IMR-90 (cell line): ENCODE results near the gene MTF2. TPM values are rescaled to one million over a fixed set of nuclear protein-coding genes. Genes with fewer than 3 reads are reported as not detected.

Experiments
- ATAC-seq: fragments of 200-7000 bp; cut with Tn5 transposase; 2 replicates; pipeline ENCODE4 v1.9.1; 2020; ENCODE audit warnings: low read depth, mild to moderate bottlenecking, moderate library complexity
- BruUV-seq: library from RNA; stranded (reverse); fragments of 400-500 nt; replicated peaks from 2 replicates; lab custom pipeline; 2021; lab: Mats Ljungman, UMichigan
- CTCF ChIA-PET: fragments of 300-600 bp; formaldehyde crosslinking; extraction: SDS; loops from one replicate; lab custom pipeline; 2021; ENCODE audit warnings: antibody characterized with exemption; lab: Yijun Ruan, JAX
- POLR2A ChIA-PET: fragments of 300-600 bp; sonication (Branson Sonifier 250); formaldehyde crosslinking; loops from one replicate; lab custom pipeline; 2022; ENCODE audit warnings: antibody characterized with exemption; ENCODE audit not compliant: unreplicated experiment; lab: Charles Lee
- DNase-seq: peaks from one replicate; pipeline ENCODE4 v3.0.0; 2013
- H2AFZ ChIP-seq: replicated peaks from 2 replicates; pipeline ENCODE3; 2013; ENCODE audit warnings: low read length, mild to moderate bottlenecking; ENCODE audit not compliant: poor library complexity
- H2AK5ac ChIP-seq: 2 replicates; pipeline ENCODE4 v1.6.1; 2013; ENCODE audit warnings: low read depth, low read length, inconsistent platforms
- H2AK9ac ChIP-seq: replicated peaks from 2 replicates; pipeline ENCODE3; 2013; ENCODE audit warnings: mild to moderate bottlenecking, low read depth, low read length, moderate library complexity; ENCODE audit not compliant: poor library complexity
- H2BK120ac ChIP-seq: 2 replicates; pipeline ENCODE4 v1.6.1; 2013; ENCODE audit warnings: low read depth, low read length, inconsistent platforms
- H2BK15ac ChIP-seq: 3 replicates; pipeline ENCODE4 v1.6.1; 2013; ENCODE audit warnings: low read depth, low read length, inconsistent platforms
- H2BK20ac ChIP-seq: 2 replicates; pipeline ENCODE4 v1.6.1; 2013; ENCODE audit warnings: low read depth, mild to moderate bottlenecking, inconsistent platforms, low read length, moderate library complexity
- H2BK5ac ChIP-seq: 2 replicates; pipeline ENCODE4 v1.6.1; 2013; ENCODE audit warnings: mild to moderate bottlenecking, low read depth, low read length, inconsistent platforms; ENCODE audit not compliant: poor library complexity, severe bottlenecking
- H3K14ac ChIP-seq: replicated peaks from 2 replicates; pipeline ENCODE4 v1.6.1; 2013; ENCODE audit warnings: low read depth, low read length, inconsistent platforms
- H3K18ac ChIP-seq: 2 replicates; pipeline ENCODE4 v1.6.1; 2013; ENCODE audit warnings: low read depth, low read length, control low read depth
- H3K23ac ChIP-seq: 2 replicates; pipeline ENCODE4 v1.6.1; 2013; ENCODE audit warnings: low read depth, low read length, inconsistent platforms
- H3K27ac ChIP-seq: 2 replicates; pipeline ENCODE4 v1.5.1; 2013; ENCODE audit warnings: mild to moderate bottlenecking, control low read depth, low read length; ENCODE audit not compliant: insufficient read depth
- H3K27me3 ChIP-seq: 2 replicates; pipeline ENCODE4 v1.6.1; 2013; ENCODE audit warnings: low read length; ENCODE audit not compliant: control insufficient read depth, insufficient read depth
- H3K36me3 ChIP-seq: 2 replicates; pipeline ENCODE4 v1.6.1; 2013; ENCODE audit warnings: low read length, mixed read lengths; ENCODE audit not compliant: control insufficient read depth, insufficient read depth
- H3K4ac ChIP-seq: 2 replicates; pipeline ENCODE4 v1.6.1; 2013; ENCODE audit warnings: low read depth, low read length, inconsistent platforms
- H3K4me1 ChIP-seq: 2 replicates; pipeline ENCODE4 v1.6.1; 2013; ENCODE audit warnings: low read length, mixed read lengths; ENCODE audit not compliant: control insufficient read depth, insufficient read depth
- H3K4me2 ChIP-seq: 2 replicates; pipeline ENCODE4 v1.6.1; 2013; ENCODE audit warnings: low read depth, mild to moderate bottlenecking, control low read depth, low read length, moderate library complexity
- H3K4me3 ChIP-seq: 2 replicates; pipeline ENCODE4 v1.5.1; 2013; ENCODE audit warnings: low read depth, mild to moderate bottlenecking, control low read depth, low read length, moderate library complexity; ENCODE audit not compliant: insufficient read depth
- H3K56ac ChIP-seq: 2 replicates; pipeline ENCODE4 v1.6.1; 2013; ENCODE audit warnings: low read length, inconsistent platforms; ENCODE audit not compliant: insufficient read depth; ENCODE audit errors: extremely low read depth
- H3K79me1 ChIP-seq, 2 experiments: 2 replicates each; pipeline ENCODE4 v1.6.1; 2013; ENCODE audit warnings: low read length in 2 of 2, inconsistent platforms in 1 of 2, low read depth in 1 of 2
- H3K9ac ChIP-seq: 2 replicates; pipeline ENCODE4 v1.6.1; 2013; ENCODE audit warnings: low read depth, low read length, control low read depth
- H3K9me1 ChIP-seq: 2 replicates; pipeline ENCODE4 v1.6.1; 2013; ENCODE audit warnings: low read length, inconsistent platforms; ENCODE audit not compliant: insufficient read depth
- H3K9me3 ChIP-seq: 2 replicates; pipeline ENCODE4 v1.6.1; 2013; ENCODE audit warnings: low read length; ENCODE audit not compliant: control insufficient read depth, insufficient read depth
- H4K20me1 ChIP-seq: 2 replicates; pipeline ENCODE4 v1.6.1; 2013; ENCODE audit warnings: low read length, inconsistent platforms; ENCODE audit not compliant: insufficient read depth
- H4K5ac ChIP-seq: 2 replicates; pipeline ENCODE4 v1.6.1; 2013; ENCODE audit warnings: mild to moderate bottlenecking, low read depth, low read length, control low read depth
- H4K8ac ChIP-seq, 2 experiments: 2 replicates each; pipeline ENCODE4 v1.6.1; 2013; ENCODE audit warnings: low read depth in 2 of 2, low read length in 2 of 2, control low read depth in 1 of 2, inconsistent platforms in 1 of 2
- H4K91ac ChIP-seq: 2 replicates; pipeline ENCODE4 v1.6.1; 2013; ENCODE audit warnings: low read depth, low read length, inconsistent platforms; ENCODE audit not compliant: insufficient read depth
- BHLHE40 ChIP-seq: fragments of 150-350 bp; IDR thresholded peaks from 2 replicates; pipeline ENCODE4 v1.6.1; 2016; ENCODE audit warnings: mild to moderate bottlenecking, low read depth, low read length
- CEBPB ChIP-seq: IDR thresholded peaks from 2 replicates; pipeline ENCODE4 v1.6.1; 2012; ENCODE audit warnings: low read depth, low read length, improper control_type of control experiment
- CHD1 ChIP-seq: IDR thresholded peaks from 2 replicates; pipeline ENCODE4 v1.6.1; 2012; ENCODE audit warnings: low read depth, low read length, improper control_type of control experiment
- CTCF ChIP-seq: conservative IDR thresholded peaks from 2 replicates; pipeline ENCODE4 v1.5.1; 2012; ENCODE audit warnings: mild to moderate bottlenecking, low read depth, low read length, improper control_type of control experiment
- FOS ChIP-seq: fragments of 150-350 bp; IDR thresholded peaks from 2 replicates; pipeline ENCODE4 v1.6.1; 2016; ENCODE audit warnings: low read depth, low read length
- MAFK ChIP-seq: IDR thresholded peaks from 2 replicates; pipeline ENCODE4 v1.6.1; 2012; ENCODE audit warnings: low read depth, low read length, improper control_type of control experiment
- MAZ ChIP-seq: IDR thresholded peaks from 2 replicates; pipeline ENCODE4 v1.6.1; 2012; ENCODE audit warnings: low read depth, mild to moderate bottlenecking, low read length, improper control_type of control experiment, moderate library complexity, borderline replicate concordance
- MXI1 ChIP-seq: IDR thresholded peaks from 2 replicates; pipeline ENCODE4 v1.6.1; 2012; ENCODE audit warnings: low read depth, mild to moderate bottlenecking, low read length, moderate library complexity, borderline replicate concordance
- NFE2L2 ChIP-seq: fragments of 150-350 bp; IDR thresholded peaks from 2 replicates; pipeline ENCODE4 v1.6.1; 2016; ENCODE audit warnings: low read depth, mild to moderate bottlenecking, low read length
- POLR2A ChIP-seq: IDR thresholded peaks from 2 replicates; pipeline ENCODE4 v1.6.1; 2012; ENCODE audit warnings: mild to moderate bottlenecking, low read depth, low read length
- RAD21 ChIP-seq: IDR thresholded peaks from 2 replicates; pipeline ENCODE4 v1.6.1; 2012; ENCODE audit warnings: low read length, improper control_type of control experiment
- RCOR1 ChIP-seq: IDR thresholded peaks from 2 replicates; pipeline ENCODE4 v1.6.1; 2012; ENCODE audit warnings: mild to moderate bottlenecking, low read length, improper control_type of control experiment; ENCODE audit not compliant: insufficient replicate concordance
- RFX5 ChIP-seq: IDR thresholded peaks from 2 replicates; pipeline ENCODE4 v1.8.0; 2012; ENCODE audit warnings: low read depth, mild to moderate bottlenecking, low read length, moderate library complexity
- USF2 ChIP-seq: fragments of 150-350 bp; IDR thresholded peaks from 2 replicates; pipeline ENCODE4 v1.6.1; 2017; ENCODE audit warnings: mild to moderate bottlenecking, antibody characterized with exemption, low read length, low read depth
- WGBS, 2 experiments: methylation state at CpG; one replicate each; pipeline versions ENCODE4 v1.1.5 to v1.1.7; 2013; ENCODE audit warnings: missing lambda C conversion rate in 2 of 2; ENCODE audit not compliant: insufficient read length in 1 of 2; ENCODE audit errors: extremely low coverage in 2 of 2; 5-methylcytosine and 5-hydroxymethylcytosine counted together
- dilution Hi-C: fragments of 300-500 bp; cut with HindIII; formaldehyde crosslinking; loops from one replicate; pipeline ENCODE4 v1.14.3; 2018; ENCODE audit warnings: low sequenced_read_pairs; ENCODE audit not compliant: unreplicated experiment
- in situ Hi-C: fragments of 300-500 bp; cut with MboI; formaldehyde crosslinking; loops from 3 replicates; pipeline ENCODE4 v1.14.3; 2019; ENCODE audit warnings: low sequenced_read_pairs, inconsistent platforms, mixed read lengths
- intact Hi-C: fragments of 100-400 bp; cut with micrococcal nuclease; formaldehyde crosslinking; loops from 2 replicates; pipeline ENCODE4 v1.10.0; 2022
- polyA plus RNA-seq, 3 experiments: library from polyadenylated mRNA; depleted of rRNA; stranded (reverse); fragments of >200 nt; gene quantifications; 2 replicates each; pipeline ENCODE4 v1.2.3, GENCODE V29; 2012; ENCODE audit warnings: low replicate concordance in 1 of 3
- total RNA-seq: library from RNA; depleted of rRNA; stranded (reverse); fragments of >200 nt; gene quantifications from 2 replicates; pipeline ENCODE4 v1.2.3, GENCODE V29; 2012

Gene MTF2
- total and polyA plus RNA-seq, 2 of the 4 experiments (the other 2 are of a cell fraction): 10.6 to 39.8 TPM

GRCh38 chr1:93033785-93034184 is 45.3 kb upstream of the MTF2 start:
- no peak overlapping the region for H3K23ac ChIP-seq
- BruUV-seq: no TSS peak

More at GRCh38 chr1:93033785-93034184, 45.3 kb upstream of the MTF2 start:
- peaks cover 17% of the 10 kb centered on the region for H3K27me3 ChIP-seq
- ATAC-seq (peak; percentile 44; the same call in 1 of the 2 replicates), DNase-seq (peak; percentile 9)
- H3K9ac ChIP-seq: no peak overlapping the region
- H4K8ac ChIP-seq: no peak overlapping the region
- no peaks in the 10 kb centered on the region for H3K9me3 ChIP-seq
- H3K14ac ChIP-seq: no peak overlapping the region
- intact Hi-C loops: no loop called here
- H3K36me3 ChIP-seq: no peaks in the 10 kb centered on the region
- CTCF ChIA-PET: no interaction called here
- H2BK120ac ChIP-seq: no peak overlapping the region
- H3K4me1 ChIP-seq: no peaks in the 10 kb centered on the region
- POLR2A ChIA-PET: no interaction called here
- H4K5ac ChIP-seq: no peak overlapping the region
- H2BK5ac ChIP-seq: no peak overlapping the region
- H4K91ac ChIP-seq: no peak overlapping the region
- H3K9me1 ChIP-seq: no peaks in the 10 kb centered on the region
- H3K18ac ChIP-seq: no peak overlapping the region
- WGBS, 2 experiments: no CpG with 5 or more reads among the region's 3 CpGs
- TF ChIP-seq MXI1: no peak
- TF ChIP-seq POLR2A: no peak
- TF ChIP-seq USF2: no peak
- no peak for TF ChIP-seq FOS
- no peak for TF ChIP-seq RFX5
- TF ChIP-seq CHD1: no peak
- TF ChIP-seq MAFK: no peak
- TF ChIP-seq RCOR1: no peak
- no peak for TF ChIP-seq MAZ
- no peak for TF ChIP-seq CTCF
- no peak for TF ChIP-seq CEBPB
- TF ChIP-seq NFE2L2: no peak
- no peak for TF ChIP-seq RAD21
- no peak for TF ChIP-seq BHLHE40
- no peak overlapping the region for H2BK15ac ChIP-seq
- no peak overlapping the region for H3K4me2 ChIP-seq
- no peak overlapping the region for H3K56ac ChIP-seq
- H4K20me1 ChIP-seq: no peaks in the 10 kb centered on the region
- no peak overlapping the region for H3K4me3 ChIP-seq
- H3K27ac ChIP-seq: no peak overlapping the region
- no peak overlapping the region for H2AK9ac ChIP-seq
- no peak overlapping the region for H2BK20ac ChIP-seq
- no peak overlapping the region for H2AK5ac ChIP-seq
- dilution Hi-C loops: no loop called here
- no peaks in the 10 kb centered on the region for H3K79me1 ChIP-seq
- no peak overlapping the region for H2AFZ ChIP-seq
- no peak overlapping the region for H3K4ac ChIP-seq
- in situ Hi-C loops: no loop called here
